ENCODE data around the gene ENPP5.
"Not testable (repeated sequence)": the region's sequence is repeated elsewhere in the genome, so short reads cannot be mapped to it uniquely, and the experiment has no call there.

ENPP5 gene

DNA sequence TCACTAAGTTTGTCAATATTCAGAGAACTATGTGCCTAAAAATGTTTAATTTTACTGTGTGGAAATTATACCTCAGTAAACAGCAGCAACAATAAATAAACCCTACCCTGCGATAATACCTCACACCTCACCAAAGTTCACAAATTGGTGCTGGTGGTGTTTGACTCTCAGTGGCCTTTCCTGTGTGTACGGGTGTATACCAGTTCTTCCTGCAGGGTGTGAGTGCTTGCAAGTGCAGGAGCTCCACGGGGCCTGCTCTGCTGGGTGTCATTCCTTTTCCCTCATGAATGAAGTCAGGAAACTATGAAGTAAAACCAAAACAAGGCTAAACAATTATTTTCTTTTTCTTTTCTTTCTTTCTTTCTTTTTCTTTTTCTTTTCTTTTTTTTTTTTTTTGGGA is 4.1 kb upstream of the ENPP5 start:
- DNase-seq = no peak

DNA sequence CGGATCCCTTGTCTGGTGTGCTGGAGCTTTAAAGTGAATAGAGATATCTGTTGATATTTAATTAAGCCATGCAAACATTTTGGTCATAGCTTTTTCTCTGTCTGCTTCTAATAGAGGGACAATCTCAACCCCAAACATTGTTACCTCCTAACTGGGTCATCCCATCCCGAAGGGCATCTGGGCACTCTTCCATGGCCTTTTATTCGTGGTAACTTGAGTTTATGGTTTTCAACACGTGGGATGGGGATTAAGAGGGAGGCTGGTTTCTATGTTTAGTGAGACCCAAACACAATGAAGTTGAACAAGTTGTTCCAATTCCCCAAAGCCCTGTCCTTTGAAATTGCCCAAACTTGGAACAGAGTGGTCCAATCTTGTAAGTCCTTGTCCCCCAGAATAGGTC is 1.4 kb upstream of the ENPP5 start:
- DNase-seq = no peak

DNA sequence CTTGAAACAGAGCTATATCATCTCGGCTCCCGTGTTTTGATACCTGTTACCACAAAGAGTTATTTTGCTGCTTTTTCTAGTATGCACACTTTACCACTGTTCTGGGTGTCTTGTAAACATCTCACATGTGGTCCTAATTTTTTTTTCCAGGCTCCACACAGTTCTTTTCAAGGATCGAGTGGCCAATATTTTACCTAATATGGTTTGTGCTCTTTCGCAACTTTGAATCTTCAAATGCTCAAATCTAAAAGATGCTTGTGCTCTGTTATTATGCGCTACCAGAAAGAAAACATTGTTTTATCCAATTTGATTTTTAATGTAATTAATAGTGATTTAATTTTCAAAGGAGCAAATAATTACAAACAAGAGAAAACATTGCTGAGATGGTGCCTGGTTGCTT is 10.7 kb downstream of the ENPP5 start:
- no peak for DNase-seq

DNA sequence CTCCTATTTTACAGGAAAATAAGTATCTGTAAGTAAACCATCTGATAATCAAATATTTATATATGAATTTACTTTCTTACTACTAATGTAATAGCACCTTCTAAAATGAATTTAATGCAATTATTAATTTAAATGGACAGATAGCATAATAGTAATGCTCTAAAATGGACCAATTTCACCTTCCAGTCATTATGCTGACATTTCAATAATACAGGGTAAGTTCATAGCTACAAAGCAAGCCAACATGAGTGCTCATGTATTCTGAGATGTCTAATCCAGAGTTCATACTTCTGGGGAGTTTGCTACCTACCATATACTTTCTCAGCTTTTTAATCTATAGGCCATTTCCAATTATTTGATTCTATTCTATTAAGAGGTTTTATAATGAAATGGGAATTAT is 11.6 kb downstream of the ENPP5 start:
- no peak for DNase-seq

DNA sequence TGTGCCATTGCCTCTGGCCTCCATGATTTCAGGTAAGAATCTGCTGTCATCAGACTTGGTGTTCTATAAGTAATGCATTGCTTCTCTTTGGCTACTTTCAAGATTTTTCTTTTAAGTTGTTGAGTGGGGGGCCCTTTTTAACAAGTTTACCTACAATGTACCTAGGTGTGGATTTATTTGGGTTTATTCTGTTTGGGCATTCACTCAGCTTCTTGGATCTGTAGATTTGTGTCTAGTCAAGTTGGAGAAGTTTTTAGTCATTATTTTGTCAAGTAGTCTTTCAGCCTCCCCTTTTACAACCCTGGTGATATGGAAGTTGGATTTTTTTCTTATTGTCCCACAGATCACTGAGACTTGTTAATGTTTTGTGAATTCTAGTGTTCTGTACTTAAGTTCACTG is 14.1 kb downstream of the ENPP5 start:
- no peak for DNase-seq

DNA sequence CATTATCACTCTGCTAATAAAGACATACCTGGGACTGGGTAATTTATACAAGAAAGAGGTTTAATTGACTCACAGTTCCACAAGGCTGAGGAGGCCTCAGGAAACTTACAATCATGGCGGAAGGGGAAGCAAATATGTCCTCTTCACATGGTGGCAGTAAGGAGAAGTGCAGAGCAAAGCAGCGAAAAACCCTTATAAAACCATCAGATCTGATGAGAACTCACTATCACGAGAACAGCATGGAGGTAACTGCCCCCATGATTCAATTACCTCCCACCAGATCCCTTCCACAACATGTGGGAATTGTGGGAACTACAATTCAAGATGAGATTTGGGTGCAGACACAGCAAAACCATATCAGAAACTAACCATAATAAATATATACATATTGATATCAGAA is 21.7 kb downstream of the ENPP5 start:
- not testable (repeated sequence) for DNase-seq

DNA sequence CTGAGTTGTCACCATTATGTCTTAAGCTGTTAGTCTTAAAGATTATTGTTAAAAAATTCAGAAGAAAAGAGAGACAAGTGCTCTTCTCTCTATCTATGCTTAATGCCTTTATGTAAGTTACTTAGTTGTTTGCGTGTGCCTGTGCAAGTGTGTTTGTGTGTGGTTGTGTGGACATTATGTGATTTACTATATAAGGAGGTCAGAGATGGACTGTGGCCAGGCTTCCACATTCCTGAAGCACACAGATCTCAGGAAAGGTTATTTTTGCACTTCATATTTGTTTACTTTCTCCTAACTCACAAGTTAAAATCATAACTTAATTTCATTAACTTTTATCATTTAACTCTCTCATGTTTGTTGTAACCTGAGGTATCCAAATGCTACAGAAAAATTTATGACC is 26.5 kb downstream of the ENPP5 start:
- DNase-seq = no peak

DNA sequence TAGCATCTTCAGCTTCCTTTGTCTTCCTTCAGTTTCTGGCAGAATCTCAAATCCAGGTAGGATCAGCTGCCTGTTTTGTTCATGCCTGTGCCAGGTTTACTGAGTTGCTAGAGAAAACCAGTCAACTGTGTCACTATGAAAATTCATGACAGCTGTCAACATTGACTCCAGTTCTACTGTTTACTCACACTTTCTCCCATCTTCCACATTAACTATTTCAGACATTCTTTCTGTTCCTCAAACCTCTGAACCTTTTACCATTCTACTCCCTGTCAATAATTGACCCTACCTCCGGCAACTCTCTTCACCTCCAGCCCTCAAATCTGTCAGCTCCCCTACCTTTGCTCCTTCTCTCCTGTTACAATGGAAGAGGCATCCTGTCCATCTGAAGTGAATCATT is 32.5 kb downstream of the ENPP5 start:
- DNase-seq = peak; percentile 3

DNA sequence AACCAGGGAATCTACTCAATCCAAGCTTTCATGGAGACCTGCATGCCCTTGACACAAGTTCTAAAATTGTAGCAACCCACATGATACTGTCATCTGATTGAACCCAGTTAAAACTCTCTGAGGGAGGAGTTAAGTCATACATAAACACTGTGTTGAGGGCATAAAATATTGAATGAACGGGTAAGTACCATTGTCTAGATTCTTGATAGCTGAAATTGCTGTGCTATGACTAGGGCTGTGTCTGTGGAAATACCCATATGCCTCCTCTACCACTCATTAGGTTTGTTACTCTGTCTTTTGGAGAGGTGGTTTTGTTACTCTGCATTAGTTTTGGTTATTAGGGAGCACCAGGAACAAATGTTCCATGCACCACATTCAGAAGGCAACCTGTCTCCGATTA is 33.4 kb downstream of the ENPP5 start:
- no peak for DNase-seq

DNA sequence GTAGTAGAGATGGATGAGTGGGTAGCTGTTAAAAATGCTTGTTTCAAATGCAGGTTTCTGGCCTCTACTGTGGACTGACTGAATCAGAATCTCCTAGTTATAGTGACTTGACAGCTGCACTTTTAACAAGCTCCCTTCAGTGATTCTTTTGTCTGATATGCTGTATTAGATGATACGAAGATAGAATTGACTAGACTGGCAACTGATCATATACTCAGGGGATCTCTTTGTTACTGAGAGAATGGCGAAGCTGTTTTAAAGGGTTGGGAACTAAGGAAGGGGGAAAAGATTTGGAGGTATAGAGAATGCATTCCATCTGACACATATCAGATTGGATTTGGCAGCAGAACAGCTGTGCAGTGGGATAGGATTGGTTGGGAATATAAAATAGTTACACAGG is 33.9 kb downstream of the ENPP5 start:
- DNase-seq = no peak

DNA sequence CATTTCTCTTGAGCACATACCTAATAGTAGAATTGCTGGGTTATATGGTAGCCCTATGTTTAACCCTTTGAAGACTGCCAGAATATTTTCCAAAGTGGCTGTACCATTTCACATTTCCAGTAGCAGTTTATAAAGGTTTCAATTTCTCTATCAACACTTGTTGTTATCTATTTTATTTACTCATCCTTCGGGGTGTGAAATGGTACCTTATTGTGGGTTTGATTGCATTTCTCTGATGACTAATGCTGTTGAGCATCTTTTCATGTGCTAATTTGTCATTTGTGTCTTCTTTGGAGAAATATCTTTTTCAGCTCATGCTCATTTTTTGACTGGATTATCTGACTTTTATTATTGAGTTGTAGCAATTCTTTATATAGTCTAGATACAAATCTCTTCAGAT is 35.6 kb downstream of the ENPP5 start:
- no peak for DNase-seq

DNA sequence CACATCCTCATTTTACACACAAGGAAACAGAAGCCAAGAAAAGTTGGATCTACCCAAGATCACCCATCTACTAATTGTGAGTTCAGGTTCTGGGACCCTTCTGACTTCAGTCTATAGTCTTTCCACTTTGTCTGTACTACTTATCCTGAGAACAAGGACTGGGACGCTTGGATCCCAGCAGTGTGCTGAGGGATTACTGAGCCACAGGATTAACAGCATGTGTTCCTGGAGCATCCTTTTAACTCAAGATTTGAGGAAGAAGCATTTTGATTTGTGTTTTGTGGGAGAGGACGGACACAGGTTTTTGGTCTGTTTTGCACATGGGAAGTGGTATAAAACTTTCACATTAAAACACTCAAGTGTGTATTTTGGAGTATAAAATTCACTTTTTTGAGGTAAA is 36.6 kb downstream of the ENPP5 start:
- no peak for DNase-seq

DNA sequence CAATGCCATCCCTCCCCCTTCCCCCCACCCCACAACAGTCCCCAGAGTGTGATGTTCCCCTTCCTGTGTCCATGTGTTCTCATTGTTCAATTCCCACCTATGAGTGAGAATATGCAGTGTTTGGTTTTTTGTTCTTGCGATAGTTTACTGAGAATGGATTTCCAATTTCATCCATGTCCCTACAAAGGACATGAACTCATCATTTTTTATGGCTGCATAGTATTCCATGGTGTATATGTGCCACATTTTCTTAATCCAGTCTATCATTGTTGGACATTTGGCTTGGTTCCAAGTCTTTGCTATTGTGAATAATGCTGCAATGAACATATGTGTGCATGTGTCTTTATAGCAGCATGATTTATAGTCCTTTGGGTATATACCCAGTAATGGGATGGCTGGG is 39.5 kb downstream of the ENPP5 start:
- DNase-seq = not testable (repeated sequence)

DNA sequence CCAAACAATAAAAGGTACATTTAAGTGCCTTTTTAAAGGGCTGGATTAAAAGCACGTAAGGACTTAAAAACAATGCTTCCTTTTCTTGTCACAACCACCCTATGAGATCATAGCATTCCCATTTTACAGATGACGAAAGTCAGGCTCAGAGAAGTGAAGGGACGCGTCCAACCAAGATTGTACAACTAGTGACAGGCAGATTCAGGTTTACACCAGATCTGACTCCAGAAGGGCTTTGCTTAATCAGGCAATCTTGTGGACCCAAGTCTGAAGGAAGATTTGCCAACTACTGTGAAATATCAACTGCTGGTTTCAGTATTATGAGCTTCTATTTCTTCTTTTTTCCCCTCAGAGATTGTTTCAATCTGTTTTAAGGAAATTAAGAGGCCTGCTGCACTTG is 40.1 kb downstream of the ENPP5 start:
- DNase-seq = no peak

DNA sequence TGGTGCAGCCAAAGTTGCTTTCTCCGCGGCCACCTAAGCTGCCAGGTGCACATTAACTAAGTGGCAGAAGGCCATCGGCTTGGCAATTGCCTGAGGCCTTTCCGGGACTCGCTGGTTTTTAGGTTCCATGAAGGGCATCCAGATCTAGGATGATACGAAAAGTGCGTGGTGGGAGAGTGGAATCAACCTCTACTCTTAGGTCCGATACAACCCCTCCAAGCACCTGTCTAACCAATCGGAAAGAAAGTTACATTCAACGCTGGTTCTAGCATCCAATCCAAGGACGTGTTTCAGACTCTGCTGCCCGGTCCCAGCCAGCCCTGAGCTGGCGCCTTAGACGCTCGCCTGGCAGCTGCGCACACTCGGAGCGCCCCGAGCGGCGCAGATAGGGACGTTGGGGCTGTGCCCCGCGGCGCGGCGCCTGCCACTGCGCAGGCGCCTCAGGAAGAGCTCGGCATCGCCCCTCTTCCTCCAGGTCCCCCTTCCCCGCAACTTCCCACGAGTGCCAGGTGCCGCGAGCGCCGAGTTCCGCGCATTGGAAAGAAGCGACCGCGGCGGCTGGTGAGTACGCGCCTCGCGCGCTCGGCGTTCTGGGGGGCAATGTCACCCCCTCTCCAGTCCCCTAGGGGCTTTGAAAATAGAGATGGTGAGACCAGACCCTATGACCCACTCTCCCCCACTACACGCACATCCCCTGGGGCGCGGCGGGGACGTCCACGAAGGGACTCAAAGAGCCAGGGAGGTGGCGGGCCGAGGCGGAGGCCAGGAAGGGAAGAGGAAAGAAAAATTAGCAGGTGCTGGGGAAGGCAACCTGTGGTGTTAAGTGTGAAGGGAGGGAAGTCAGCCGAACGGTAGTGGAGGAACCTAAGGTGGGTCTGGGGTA is 40.9 kb downstream of the ENPP5 start, which contains the start of gene ENPP4:
TSS of gene ENPP4 (plus strand) at position 361 of the 883 bp plus-strand sequence. CDS start 9,595 bp downstream, outside the sequence.
- DNase-seq = peak; percentile 94

DNA sequence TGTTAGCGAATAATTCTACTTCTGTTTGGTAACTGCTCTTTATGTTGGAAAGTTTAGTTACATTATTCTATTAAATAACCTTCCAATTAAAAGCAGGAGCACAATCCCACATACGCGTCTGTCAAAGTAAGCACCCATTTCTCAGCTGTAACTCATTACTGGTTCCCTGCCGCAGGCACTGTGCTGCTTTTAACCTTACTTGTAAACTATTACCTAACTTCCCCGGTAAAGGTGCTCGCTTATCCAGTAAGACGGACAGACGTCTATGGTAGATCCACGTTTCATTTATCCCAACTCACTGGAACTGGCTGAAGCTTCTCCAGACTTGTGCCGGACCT is 41.5 kb downstream of the ENPP5 start:
- no peak for DNase-seq

DNA sequence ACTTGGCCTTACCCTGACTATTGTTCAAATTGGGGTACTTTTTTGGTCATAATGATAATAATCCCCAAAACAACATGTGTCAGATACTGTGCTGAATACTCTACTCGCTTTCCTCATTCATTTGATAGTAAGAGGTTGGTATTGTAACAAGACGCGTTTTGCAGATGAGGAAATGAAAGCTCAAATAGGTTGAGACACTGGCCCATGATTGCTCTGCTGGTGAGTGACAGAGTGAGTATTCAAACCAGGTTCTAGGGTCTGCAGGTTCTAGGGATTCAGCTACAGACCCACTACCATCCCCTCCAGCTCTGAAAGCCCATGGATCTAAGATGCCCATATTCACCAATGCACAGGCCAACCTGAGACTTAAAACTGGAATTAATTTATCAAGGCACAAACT is 42.3 kb downstream of the ENPP5 start:
- no peak for DNase-seq

DNA sequence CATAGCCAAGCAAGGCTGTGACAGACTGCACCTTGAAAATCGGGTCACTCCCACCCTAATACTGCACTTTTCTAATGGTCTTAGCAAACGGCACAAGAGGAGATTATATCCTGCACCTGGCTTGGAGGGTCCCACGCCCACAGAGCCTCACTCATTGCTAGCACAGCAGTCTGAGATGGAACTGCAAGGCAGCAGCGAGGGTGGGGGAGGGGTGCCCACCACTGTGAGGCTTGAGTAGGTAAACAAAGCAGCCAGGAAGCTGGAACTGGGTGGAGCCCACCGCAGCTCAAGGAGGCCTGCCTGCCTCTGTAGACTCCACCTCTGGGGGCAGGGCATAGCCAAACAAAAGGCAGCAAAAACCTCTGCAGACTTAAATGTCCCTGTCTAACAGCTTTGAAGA is 51.1 kb downstream of the ENPP5 start:
- not testable (repeated sequence) for DNase-seq

DNA sequence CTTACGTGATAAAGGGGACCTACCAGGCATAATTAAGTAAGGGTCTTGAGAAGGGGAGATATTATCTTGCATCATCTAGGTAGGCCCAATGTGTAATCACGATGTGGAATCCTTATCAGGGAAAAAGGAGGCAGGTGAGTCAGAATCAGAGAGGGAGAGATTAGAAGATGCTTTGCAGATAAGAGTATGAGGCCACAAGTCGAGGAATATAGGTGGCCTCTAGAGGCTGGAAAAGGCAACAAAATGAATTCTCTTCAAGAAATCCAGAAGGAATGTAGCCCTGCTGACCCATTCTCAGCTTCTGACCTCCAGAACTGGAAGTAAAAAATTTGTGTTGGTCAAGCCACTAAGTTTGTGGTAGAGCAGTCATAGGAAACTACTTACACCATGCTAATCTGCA is 51.9 kb downstream of the ENPP5 start:
- no peak for DNase-seq

DNA sequence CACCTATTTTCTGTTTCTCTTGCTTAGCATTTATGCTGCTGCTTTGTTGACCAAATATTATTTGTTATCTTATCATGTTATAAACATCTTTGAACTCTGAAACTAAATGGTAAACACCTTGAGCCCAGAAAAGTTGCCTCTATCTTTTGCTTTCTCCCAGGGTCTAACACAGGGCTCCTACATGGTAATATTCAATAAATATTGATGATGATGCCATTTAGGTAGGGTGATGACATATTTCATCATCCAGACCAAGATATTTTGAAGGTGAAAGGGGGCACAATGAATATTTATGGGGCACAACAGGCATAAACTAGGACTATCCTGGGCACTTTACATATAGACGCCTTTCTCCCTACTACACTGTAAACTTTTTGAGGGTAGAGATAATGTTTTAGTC is 52.6 kb downstream of the ENPP5 start:
- no peak for DNase-seq

DNA sequence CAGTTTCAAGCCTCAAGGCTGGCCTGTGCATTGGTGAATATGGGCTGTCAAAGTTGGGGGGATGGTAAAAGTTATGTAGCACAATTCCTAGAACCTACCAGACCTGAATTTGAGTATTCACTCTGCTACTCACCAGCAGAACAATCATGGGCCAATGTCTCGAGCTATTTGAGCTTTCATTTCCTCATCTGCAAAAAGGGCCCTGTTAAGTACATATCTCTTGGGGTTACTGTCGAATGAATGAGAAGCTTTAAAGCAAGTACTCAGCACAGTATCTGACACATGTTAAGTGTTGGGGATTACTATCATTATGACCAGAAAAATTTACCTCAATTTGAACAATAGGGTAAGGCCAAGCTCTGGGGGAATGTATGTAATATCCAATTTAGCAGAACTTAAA is 54.5 kb downstream of the ENPP5 start:
- DNase-seq = no peak

DNA sequence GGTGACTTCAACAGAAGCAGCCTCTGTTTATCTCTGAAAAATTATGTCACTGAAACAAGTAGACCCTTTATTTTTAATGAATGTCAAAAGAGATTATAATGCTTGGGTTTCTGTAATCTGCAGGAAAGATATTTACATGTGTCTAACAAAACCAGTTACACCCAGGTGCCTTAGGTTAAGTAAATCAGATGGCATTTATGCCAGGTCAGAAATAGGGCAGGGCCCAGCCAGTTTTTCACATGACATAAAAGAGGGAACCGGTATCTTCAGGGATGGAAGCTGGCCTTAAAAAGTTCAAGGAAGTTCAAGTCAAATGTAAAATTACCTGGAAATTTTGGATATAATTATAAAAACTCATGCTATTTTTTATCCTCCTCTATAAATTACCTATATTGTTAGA is 55.1 kb downstream of the ENPP5 start:
- DNase-seq = no peak

DNA sequence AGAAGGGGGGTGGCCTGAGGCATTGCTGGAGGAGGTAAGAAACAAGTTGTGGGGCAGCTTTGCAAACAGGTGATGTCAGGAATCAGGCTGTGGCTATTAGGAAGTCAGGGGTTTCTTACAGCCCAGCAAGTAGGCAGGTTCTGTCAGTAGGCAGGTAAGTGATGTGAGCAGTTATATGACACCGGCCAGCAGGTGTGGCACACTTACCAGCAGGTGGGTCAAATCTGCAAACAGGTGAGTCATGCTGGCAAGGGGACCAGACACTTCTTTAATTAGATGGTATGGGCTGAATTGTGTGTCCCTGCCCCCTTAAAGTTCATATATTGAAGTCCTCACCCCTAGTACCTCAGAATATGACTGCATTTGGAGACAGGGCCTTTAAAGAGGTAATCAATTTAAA is 57.4 kb downstream of the ENPP5 start:
- DNase-seq = no peak

Measured in NCI-H1092 (cell line).